Endothelial cell of umbilical vein (primary cell): ENCODE results near the gene RBM4. TPM values are rescaled to one million over a fixed set of nuclear protein-coding genes. Genes with fewer than 3 reads are reported as not detected.

Source experiments
- BruUV-seq: library from RNA; stranded (reverse); fragments of 400-500 nt; replicated peaks from 2 replicates; lab custom pipeline; 2021; lab: Mats Ljungman, UMichigan
- CTCF ChIA-PET: fragments of 300-600, 350-600 bp; sonication (Branson Sonifier 250); formaldehyde crosslinking; loops from one replicate; lab custom pipeline; 2021; ENCODE audit warnings: antibody characterized with exemption, inconsistent platforms; lab: Charles Lee
- POLR2A ChIA-PET: fragments of 300-600, 350-600 bp; sonication (Branson Sonifier 250); formaldehyde crosslinking; loops from one replicate; lab custom pipeline; 2021; ENCODE audit warnings: antibody characterized with exemption, inconsistent platforms; lab: Charles Lee
- DNase-seq: peaks from one replicate; pipeline ENCODE4 v3.0.0-alpha.2; 2011; ENCODE audit warnings: low read depth, low spot score
- FAIRE-seq: peaks from 2 replicates; lab custom pipeline; 2011; peaks lifted over from hg19 to GRCh38; lab: Jason Lieb, UNC
- H2AFZ ChIP-seq: 2 replicates; pipeline ENCODE4 v1.6.0; 2012; ENCODE audit warnings: low read depth, low read length, control low read depth, inconsistent platforms
- H3K27ac ChIP-seq: 2 replicates; pipeline ENCODE4 v1.5.1; 2011; ENCODE audit warnings: low read depth, mild to moderate bottlenecking, control low read depth, low read length, moderate library complexity; ENCODE audit not compliant: insufficient read depth
- H3K27me3 ChIP-seq, 2 experiments: 2 replicates each; pipeline versions ENCODE4 v1.6.0 to v1.6.1; 2011; ENCODE audit warnings: low read length in 2 of 2, mixed read lengths in 1 of 2; ENCODE audit not compliant: control insufficient read depth in 2 of 2, insufficient read depth in 2 of 2
- H3K36me3 ChIP-seq, 2 experiments: 2 replicates in 1 of 2; 3 replicates in 1 of 2; pipeline ENCODE4 v1.5.1; 2011; ENCODE audit warnings: low read length in 2 of 2, mild to moderate bottlenecking in 1 of 2, moderate library complexity in 1 of 2; ENCODE audit not compliant: control insufficient read depth in 2 of 2, insufficient read depth in 2 of 2; ENCODE audit errors: extremely low read depth in 1 of 2
- H3K4me1 ChIP-seq: 3 replicates; pipeline ENCODE4 v1.5.1; 2011; ENCODE audit warnings: mild to moderate bottlenecking, low read length; ENCODE audit not compliant: control insufficient read depth, insufficient read depth; ENCODE audit errors: extremely low read depth
- H3K4me2 ChIP-seq: 2 replicates; pipeline ENCODE4 v1.6.1; 2011; ENCODE audit warnings: low read length, control low read depth, mixed read lengths; ENCODE audit not compliant: insufficient read depth
- H3K4me3 ChIP-seq, 3 experiments: fragments of 200-600 bp in 1 of 3; sonication (generic), shearing (Covaris generic) in 1 of 3; replicated peaks in 1 of 3; 2 replicates each; pipeline ENCODE4 v1.5.1; 2011 to 2016; ENCODE audit warnings: control low read depth in 3 of 3, low read length in 3 of 3, mild to moderate bottlenecking in 2 of 3, inconsistent platforms in 1 of 3, low read depth in 1 of 3, moderate library complexity in 1 of 3; ENCODE audit not compliant: insufficient read depth in 1 of 3
- H3K79me2 ChIP-seq: 2 replicates; pipeline ENCODE4 v1.6.0; 2012; ENCODE audit warnings: low read length, inconsistent platforms; ENCODE audit not compliant: control insufficient read depth, insufficient read depth
- H3K9ac ChIP-seq: replicated peaks from 2 replicates; pipeline ENCODE3; 2011; ENCODE audit warnings: low read length, control low read depth; ENCODE audit not compliant: insufficient read depth; ENCODE audit errors: extremely low read depth
- H3K9me1 ChIP-seq: replicated peaks from 3 replicates; pipeline ENCODE4 v1.6.0; 2011; ENCODE audit warnings: mild to moderate bottlenecking, low read length; ENCODE audit not compliant: control insufficient read depth, insufficient read depth; ENCODE audit errors: extremely low read depth
- H3K9me3 ChIP-seq: replicated peaks from 2 replicates; pipeline ENCODE4 v1.5.1; 2012; ENCODE audit warnings: low read length, inconsistent platforms; ENCODE audit not compliant: control insufficient read depth, insufficient read depth
- H4K20me1 ChIP-seq: replicated peaks from 2 replicates; pipeline ENCODE3; 2011; ENCODE audit warnings: mild to moderate bottlenecking, low read length; ENCODE audit not compliant: control insufficient read depth, insufficient read depth; ENCODE audit errors: extremely low read depth
- EZH2 ChIP-seq: IDR thresholded peaks from 2 replicates; pipeline ENCODE4 v1.6.1; 2012; ENCODE audit warnings: borderline replicate concordance, low read depth, mild to moderate bottlenecking, moderate library complexity, low read length, inconsistent platforms; ENCODE audit not compliant: severe bottlenecking
- FOS ChIP-seq: IDR thresholded peaks from 2 replicates; pipeline ENCODE4 v1.6.1; 2011; ENCODE audit warnings: mild to moderate bottlenecking, low read length, moderate library complexity, borderline replicate concordance; ENCODE audit not compliant: insufficient read depth
- GATA2 ChIP-seq: IDR thresholded peaks from 2 replicates; pipeline ENCODE4 v1.7.0; 2011; ENCODE audit warnings: low read depth, mild to moderate bottlenecking, moderate library complexity, mixed read lengths, low read length; ENCODE audit not compliant: insufficient read length, insufficient read depth
- JUN ChIP-seq: IDR thresholded peaks from 2 replicates; pipeline ENCODE4 v1.6.1; 2011; ENCODE audit warnings: borderline replicate concordance, low read depth; ENCODE audit not compliant: insufficient read length, insufficient read depth
- MYC ChIP-seq: IDR thresholded peaks from one replicate; pipeline ENCODE4 v1.6.1; 2011; ENCODE audit warnings: mild to moderate bottlenecking, low read depth, low read length
- POLR2A ChIP-seq: IDR thresholded peaks from 2 replicates; pipeline ENCODE4 v1.6.1; 2012; ENCODE audit warnings: low read depth, mild to moderate bottlenecking, control low read depth, low read length
- POLR2AphosphoS5 ChIP-seq: IDR thresholded peaks from 2 replicates; pipeline ENCODE4 v1.6.1; 2012; ENCODE audit warnings: low read depth, mild to moderate bottlenecking, control low read depth, low read length, moderate library complexity; ENCODE audit not compliant: insufficient read depth
- dilution Hi-C: fragments of 300-500 bp; cut with MboI; formaldehyde crosslinking; loops from one replicate; pipeline ENCODE4 v1.15.0; 2019; ENCODE audit warnings: low sequenced_read_pairs; ENCODE audit not compliant: extremely low pct_ligation_motif_present
- intact Hi-C: fragments of 100-400 bp; cut with micrococcal nuclease; formaldehyde crosslinking; loops from one replicate; pipeline ENCODE4 v1.10.0; 2022
- polyA plus RNA-seq, 4 experiments: library from polyadenylated mRNA; depleted of rRNA in 3 of 4; stranded (reverse) in 3 of 4; unstranded in 1 of 4; fragments of >200 nt; gene quantifications; 2 replicates each; pipeline versions ENCODE4 v1.2.1 to v1.2.3, GENCODE V29; 2011 to 2012; ENCODE audit warnings: missing spikeins in 1 of 4
- total RNA-seq: library from RNA; stranded (reverse); gene quantifications from 2 replicates; pipeline ENCODE4 v1.2.3, GENCODE V29; 2021
- TF ChIP-seq, protein P1 (sequence below), 2 donors: IDR thresholded peaks; 1 replicate in 1 of 2; 2 replicates in 1 of 2; pipeline ENCODE4 v1.5.1; 2011; ENCODE audit warnings: low read length in 2 of 2, mild to moderate bottlenecking in 2 of 2, moderate library complexity in 2 of 2, control low read depth in 1 of 2, inconsistent platforms in 1 of 2, low read depth in 1 of 2; ENCODE audit not compliant: insufficient read depth in 1 of 2; ENCODE audit errors: extremely low read depth in 1 of 2
- TF ChIP-seq, protein P2 (sequence below): IDR thresholded peaks from 2 replicates; pipeline ENCODE4 v1.6.1; 2011; ENCODE audit not compliant: insufficient read depth, insufficient read length

RBM4 gene
- total and polyA plus RNA-seq, 2 donors (not counting 3 experiments of a cell fraction or from before 2014, with no cell fraction given): 153 to 361 TPM

- Histone ChIP-seq H3K4me3 (no peak overlapping the region), H3K4me2 (no peak overlapping the region), H3K9me3 (no peaks in the 10 kb centered on the region), H3K9ac (no peak overlapping the region), H3K9me1 (no peaks in the 10 kb centered on the region), H2AFZ (no peak overlapping the region), H3K27ac (no peak overlapping the region), H3K4me1 (no peaks in the 10 kb centered on the region), H3K36me3 (no peaks in the 10 kb centered on the region), H4K20me1 (no peaks in the 10 kb centered on the region), H3K79me2 (no peaks in the 10 kb centered on the region), H3K27me3 (no peaks in the 10 kb centered on the region)
- no peak for TF ChIP-seq JUN
- no peak for TF ChIP-seq FOS
- no peak for TF ChIP-seq GATA2
- no peak for TF ChIP-seq POLR2AphosphoS5
- TF ChIP-seq, protein P1, sequence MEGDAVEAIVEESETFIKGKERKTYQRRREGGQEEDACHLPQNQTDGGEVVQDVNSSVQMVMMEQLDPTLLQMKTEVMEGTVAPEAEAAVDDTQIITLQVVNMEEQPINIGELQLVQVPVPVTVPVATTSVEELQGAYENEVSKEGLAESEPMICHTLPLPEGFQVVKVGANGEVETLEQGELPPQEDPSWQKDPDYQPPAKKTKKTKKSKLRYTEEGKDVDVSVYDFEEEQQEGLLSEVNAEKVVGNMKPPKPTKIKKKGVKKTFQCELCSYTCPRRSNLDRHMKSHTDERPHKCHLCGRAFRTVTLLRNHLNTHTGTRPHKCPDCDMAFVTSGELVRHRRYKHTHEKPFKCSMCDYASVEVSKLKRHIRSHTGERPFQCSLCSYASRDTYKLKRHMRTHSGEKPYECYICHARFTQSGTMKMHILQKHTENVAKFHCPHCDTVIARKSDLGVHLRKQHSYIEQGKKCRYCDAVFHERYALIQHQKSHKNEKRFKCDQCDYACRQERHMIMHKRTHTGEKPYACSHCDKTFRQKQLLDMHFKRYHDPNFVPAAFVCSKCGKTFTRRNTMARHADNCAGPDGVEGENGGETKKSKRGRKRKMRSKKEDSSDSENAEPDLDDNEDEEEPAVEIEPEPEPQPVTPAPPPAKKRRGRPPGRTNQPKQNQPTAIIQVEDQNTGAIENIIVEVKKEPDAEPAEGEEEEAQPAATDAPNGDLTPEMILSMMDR (IDR thresholded peaks at IDR 0.05; ENCODE audit: extremely low read depth in 1 of 2, insufficient read depth in 1 of 2, low read depth in 1 of 2, low read length in 2 of 2): no peak
- no peak for TF ChIP-seq MYC
- no peak for TF ChIP-seq POLR2A
- TF ChIP-seq EZH2: no peak
- TF ChIP-seq, protein P2, sequence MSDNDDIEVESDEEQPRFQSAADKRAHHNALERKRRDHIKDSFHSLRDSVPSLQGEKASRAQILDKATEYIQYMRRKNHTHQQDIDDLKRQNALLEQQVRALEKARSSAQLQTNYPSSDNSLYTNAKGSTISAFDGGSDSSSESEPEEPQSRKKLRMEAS: no peak
- ChIA-PET POLR2A (no interaction called here), CTCF (interaction anchor here (1.5 kb wide), 1 partner anchor 134 kb away, joined by 3 read pairs; no protein-coding TSS in a partner anchor)
- intact Hi-C loops (no loop called here), dilution Hi-C loops (no loop called here)
- DNase-seq: no peak
- BruUV-seq: no TSS peak
- no peak for FAIRE-seq
Measured at GRCh38 chr11:66686100-66686785, 47.7 kb downstream of the RBM4 start.
